GM21528 (cell line): ENCODE data around the gene GFOD1.
"Not testable (repeated sequence)": the region's sequence is repeated elsewhere in the genome, so short reads cannot be mapped to it uniquely, and the experiment has no call there.

Source experiments
- ATAC-seq: cut with Tn5 transposase; IDR thresholded peaks from one replicate; pipeline ENCODE4 v1.9.1; 2021; ENCODE audit warnings: mild to moderate bottlenecking, moderate library complexity; ENCODE audit not compliant: unreplicated experiment, low FRiP score

The GFOD1 gene

GRCh38 chr6:13468839-13469238, 18.6 kb downstream of the GFOD1 start:
- ATAC-seq, result no peak

GRCh38 chr6:13467216-13467600, 20.2 kb downstream of the GFOD1 start:
- no peak for ATAC-seq

- ATAC-seq, result no peak
Observed at GRCh38 chr6:13466304-13467215, 20.8 kb downstream of the GFOD1 start.

GRCh38 chr6:13465734-13466133, 21.7 kb downstream of the GFOD1 start:
- no peak for ATAC-seq

GRCh38 chr6:13463941-13464340, 23.5 kb downstream of the GFOD1 start:
- ATAC-seq, result no peak

- ATAC-seq, result no peak
Observed at GRCh38 chr6:13463328-13463717, 24.1 kb downstream of the GFOD1 start.

GRCh38 chr6:13462458-13463327, 24.7 kb downstream of the GFOD1 start:
- no peak for ATAC-seq

GRCh38 chr6:13461805-13462204, 25.6 kb downstream of the GFOD1 start:
- no peak for ATAC-seq

GRCh38 chr6:13461307-13461706, 26.1 kb downstream of the GFOD1 start:
- no peak for ATAC-seq

- not testable (repeated sequence) for ATAC-seq
Observed at GRCh38 chr6:13460289-13460688, 27.1 kb downstream of the GFOD1 start.

- ATAC-seq, result no peak
Observed at GRCh38 chr6:13457577-13457976, 29.8 kb downstream of the GFOD1 start.

- no peak for ATAC-seq
Observed at GRCh38 chr6:13455552-13455966, 31.8 kb downstream of the GFOD1 start.

- no peak for ATAC-seq
Observed at GRCh38 chr6:13454286-13455221, 32.8 kb downstream of the GFOD1 start.

GRCh38 chr6:13453771-13454251, 33.6 kb downstream of the GFOD1 start:
- ATAC-seq, result no peak

- no peak for ATAC-seq
Observed at GRCh38 chr6:13453153-13453552, 34.2 kb downstream of the GFOD1 start.

GRCh38 chr6:13452346-13453117, 34.9 kb downstream of the GFOD1 start:
- no peak for ATAC-seq

- no peak for ATAC-seq
Observed at GRCh38 chr6:13451181-13451895, 36.1 kb downstream of the GFOD1 start.

- ATAC-seq, result no peak
Observed at GRCh38 chr6:13450628-13451027, 36.8 kb downstream of the GFOD1 start.
